ENCODE data around the gene SRD5A2.

The SRD5A2 gene, protein sequence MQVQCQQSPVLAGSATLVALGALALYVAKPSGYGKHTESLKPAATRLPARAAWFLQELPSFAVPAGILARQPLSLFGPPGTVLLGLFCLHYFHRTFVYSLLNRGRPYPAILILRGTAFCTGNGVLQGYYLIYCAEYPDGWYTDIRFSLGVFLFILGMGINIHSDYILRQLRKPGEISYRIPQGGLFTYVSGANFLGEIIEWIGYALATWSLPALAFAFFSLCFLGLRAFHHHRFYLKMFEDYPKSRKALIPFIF

DNA sequence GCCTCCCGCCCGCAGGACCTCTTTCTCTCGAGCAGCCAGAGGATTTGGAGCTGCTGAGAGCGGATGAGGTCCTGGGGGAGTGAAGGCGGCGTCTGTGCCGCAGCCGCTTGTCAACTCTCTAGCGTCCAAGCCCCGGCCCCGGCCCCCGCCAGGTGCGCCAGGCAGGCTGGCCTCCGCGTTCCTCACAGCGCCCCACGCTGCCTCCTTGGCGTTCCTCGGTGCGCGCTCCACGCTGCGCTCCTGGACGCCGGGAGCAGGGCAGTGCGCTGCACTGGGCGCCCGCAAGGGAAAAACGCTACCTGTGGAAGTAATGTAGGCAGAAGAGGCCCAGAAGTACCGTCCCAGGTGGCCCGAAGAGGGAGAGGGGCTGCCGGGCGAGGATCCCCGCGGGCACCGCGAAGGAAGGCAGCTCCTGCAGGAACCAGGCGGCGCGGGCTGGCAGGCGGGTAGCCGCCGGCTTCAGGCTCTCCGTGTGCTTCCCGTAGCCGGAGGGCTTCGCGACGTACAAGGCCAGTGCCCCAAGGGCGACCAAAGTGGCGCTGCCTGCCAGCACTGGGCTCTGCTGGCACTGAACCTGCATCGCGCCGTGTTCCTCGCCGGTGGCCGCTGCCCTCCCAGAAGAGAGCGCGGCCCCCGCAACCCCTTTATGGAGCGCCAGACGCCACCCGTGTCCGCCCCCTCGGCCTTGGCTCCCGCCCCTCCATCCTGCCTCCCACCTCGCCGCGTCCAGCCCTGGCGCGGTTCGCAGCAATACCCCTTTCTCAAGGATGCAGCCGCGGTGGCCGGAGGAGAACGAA is at the start of gene SRD5A2:
SRD5A2 (minus strand) TSS at position 618 of the 797 bp plus-strand sequence; CDS start at position 580, 38 bp downstream.
- Histone ChIP-seq H3K36me3 (ENCODE audit: control insufficient read depth in 2 of 2, insufficient read depth in 1 of 2, low read length in 2 of 2) (no peaks in the 10 kb centered on the region), H3K4me1 (ENCODE audit: control insufficient read depth, insufficient read depth, low read length) (no peaks in the 10 kb centered on the region), H3K27ac (ENCODE audit: extremely low read depth, low read depth, low read length) (no peak within 1 kb of the TSS), H3K9me3 (ENCODE audit: control insufficient read depth, insufficient read depth, low read depth, low read length) (no peaks in the 10 kb centered on the region), H3K4me3 (ENCODE audit: low read depth, low read length) (peak within 1 kb of the TSS; percentile 26)
- TF ChIP-seq PRDM1 (tag by site-specific recombination; IDR thresholded peaks at IDR 0.05) (no peak), ZFHX2 (tag by site-specific recombination; conservative IDR thresholded peaks at IDR 0.05) (peak; percentile 45; the same call in 1 of the 2 replicates), SCRT2 (tag by site-specific recombination; IDR thresholded peaks at IDR 0.05) (peak; percentile 24; the same call in 1 of the 2 replicates)
- TF ChIP-seq, protein P1, sequence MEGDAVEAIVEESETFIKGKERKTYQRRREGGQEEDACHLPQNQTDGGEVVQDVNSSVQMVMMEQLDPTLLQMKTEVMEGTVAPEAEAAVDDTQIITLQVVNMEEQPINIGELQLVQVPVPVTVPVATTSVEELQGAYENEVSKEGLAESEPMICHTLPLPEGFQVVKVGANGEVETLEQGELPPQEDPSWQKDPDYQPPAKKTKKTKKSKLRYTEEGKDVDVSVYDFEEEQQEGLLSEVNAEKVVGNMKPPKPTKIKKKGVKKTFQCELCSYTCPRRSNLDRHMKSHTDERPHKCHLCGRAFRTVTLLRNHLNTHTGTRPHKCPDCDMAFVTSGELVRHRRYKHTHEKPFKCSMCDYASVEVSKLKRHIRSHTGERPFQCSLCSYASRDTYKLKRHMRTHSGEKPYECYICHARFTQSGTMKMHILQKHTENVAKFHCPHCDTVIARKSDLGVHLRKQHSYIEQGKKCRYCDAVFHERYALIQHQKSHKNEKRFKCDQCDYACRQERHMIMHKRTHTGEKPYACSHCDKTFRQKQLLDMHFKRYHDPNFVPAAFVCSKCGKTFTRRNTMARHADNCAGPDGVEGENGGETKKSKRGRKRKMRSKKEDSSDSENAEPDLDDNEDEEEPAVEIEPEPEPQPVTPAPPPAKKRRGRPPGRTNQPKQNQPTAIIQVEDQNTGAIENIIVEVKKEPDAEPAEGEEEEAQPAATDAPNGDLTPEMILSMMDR (tag by site-specific recombination; IDR thresholded peaks at IDR 0.05), result peak; percentile 32; the same call in 1 of the 2 replicates
- TF ChIP-seq, protein P2, sequence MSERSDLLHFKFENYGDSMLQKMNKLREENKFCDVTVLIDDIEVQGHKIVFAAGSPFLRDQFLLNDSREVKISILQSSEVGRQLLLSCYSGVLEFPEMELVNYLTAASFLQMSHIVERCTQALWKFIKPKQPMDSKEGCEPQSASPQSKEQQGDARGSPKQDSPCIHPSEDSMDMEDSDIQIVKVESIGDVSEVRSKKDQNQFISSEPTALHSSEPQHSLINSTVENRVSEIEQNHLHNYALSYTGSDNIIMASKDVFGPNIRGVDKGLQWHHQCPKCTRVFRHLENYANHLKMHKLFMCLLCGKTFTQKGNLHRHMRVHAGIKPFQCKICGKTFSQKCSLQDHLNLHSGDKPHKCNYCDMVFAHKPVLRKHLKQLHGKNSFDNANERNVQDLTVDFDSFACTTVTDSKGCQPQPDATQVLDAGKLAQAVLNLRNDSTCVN (tag by site-specific recombination; optimal IDR thresholded peaks at IDR 0.05), result peak; percentile 25
- TF ChIP-seq, protein P3, sequence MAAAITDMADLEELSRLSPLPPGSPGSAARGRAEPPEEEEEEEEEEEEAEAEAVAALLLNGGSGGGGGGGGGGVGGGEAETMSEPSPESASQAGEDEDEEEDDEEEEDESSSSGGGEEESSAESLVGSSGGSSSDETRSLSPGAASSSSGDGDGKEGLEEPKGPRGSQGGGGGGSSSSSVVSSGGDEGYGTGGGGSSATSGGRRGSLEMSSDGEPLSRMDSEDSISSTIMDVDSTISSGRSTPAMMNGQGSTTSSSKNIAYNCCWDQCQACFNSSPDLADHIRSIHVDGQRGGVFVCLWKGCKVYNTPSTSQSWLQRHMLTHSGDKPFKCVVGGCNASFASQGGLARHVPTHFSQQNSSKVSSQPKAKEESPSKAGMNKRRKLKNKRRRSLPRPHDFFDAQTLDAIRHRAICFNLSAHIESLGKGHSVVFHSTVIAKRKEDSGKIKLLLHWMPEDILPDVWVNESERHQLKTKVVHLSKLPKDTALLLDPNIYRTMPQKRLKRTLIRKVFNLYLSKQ (tag by site-specific recombination; IDR thresholded peaks at IDR 0.05; ENCODE audit: borderline replicate concordance), result no peak
- ChIA-PET CTCF (interaction anchor here (0.6 kb wide), 1 partner anchor 21 kb away, joined by 3 read pairs; no protein-coding TSS in a partner anchor), POLR2A (no interaction called here)

DNA sequence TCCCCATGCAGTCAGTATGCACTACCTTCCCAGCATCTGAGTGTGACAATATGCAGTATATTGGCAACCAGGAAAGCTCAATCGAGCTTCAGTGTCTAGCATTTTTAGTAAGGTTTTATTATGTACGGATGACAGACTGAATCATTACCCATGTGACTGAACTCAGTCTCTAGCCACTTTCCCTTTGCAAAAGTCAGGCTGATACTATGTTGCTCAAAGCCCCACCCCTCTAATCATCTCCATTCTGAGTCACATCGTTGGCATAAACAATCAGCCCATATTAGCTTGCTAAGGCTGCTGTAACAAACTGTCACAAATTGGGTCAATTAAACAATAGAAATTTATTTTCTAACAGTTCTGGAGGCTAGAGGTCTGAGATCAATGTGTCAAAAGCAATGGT is 25.8 kb upstream of the SRD5A2 start:
- H3K9me3 ChIP-seq (ENCODE audit: control insufficient read depth, insufficient read depth, low read depth, low read length), result no peaks in the 10 kb centered on the region
- POLR2A ChIA-PET, result no interaction called here
- H3K27ac ChIP-seq (ENCODE audit: extremely low read depth, low read depth, low read length), result no peak overlapping the region
- no peak overlapping the region for H3K4me3 ChIP-seq (ENCODE audit: low read depth, low read length)
- no peak for TF ChIP-seq ZXDB (tag by site-specific recombination; IDR thresholded peaks at IDR 0.05)
- no peak for TF ChIP-seq ZNF621 (tag by site-specific recombination; IDR thresholded peaks at IDR 0.05)
- no peak for TF ChIP-seq ZBTB17 (tag by site-specific recombination; IDR thresholded peaks at IDR 0.05)
- TF ChIP-seq HOXA7 (CRISPR knock-in tag; IDR thresholded peaks at IDR 0.05; ENCODE audit: borderline replicate concordance), result no peak
- TF ChIP-seq, protein P4, sequence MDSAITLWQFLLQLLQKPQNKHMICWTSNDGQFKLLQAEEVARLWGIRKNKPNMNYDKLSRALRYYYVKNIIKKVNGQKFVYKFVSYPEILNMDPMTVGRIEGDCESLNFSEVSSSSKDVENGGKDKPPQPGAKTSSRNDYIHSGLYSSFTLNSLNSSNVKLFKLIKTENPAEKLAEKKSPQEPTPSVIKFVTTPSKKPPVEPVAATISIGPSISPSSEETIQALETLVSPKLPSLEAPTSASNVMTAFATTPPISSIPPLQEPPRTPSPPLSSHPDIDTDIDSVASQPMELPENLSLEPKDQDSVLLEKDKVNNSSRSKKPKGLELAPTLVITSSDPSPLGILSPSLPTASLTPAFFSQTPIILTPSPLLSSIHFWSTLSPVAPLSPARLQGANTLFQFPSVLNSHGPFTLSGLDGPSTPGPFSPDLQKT (IDR thresholded peaks at IDR 0.05; ENCODE audit: borderline replicate concordance, low read depth, low read length), result no peak
- TF ChIP-seq, protein P5, sequence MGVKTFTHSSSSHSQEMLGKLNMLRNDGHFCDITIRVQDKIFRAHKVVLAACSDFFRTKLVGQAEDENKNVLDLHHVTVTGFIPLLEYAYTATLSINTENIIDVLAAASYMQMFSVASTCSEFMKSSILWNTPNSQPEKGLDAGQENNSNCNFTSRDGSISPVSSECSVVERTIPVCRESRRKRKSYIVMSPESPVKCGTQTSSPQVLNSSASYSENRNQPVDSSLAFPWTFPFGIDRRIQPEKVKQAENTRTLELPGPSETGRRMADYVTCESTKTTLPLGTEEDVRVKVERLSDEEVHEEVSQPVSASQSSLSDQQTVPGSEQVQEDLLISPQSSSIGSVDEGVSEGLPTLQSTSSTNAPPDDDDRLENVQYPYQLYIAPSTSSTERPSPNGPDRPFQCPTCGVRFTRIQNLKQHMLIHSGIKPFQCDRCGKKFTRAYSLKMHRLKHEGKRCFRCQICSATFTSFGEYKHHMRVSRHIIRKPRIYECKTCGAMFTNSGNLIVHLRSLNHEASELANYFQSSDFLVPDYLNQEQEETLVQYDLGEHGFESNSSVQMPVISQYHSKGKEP (tag by site-specific recombination; IDR thresholded peaks at IDR 0.05), result no peak
- no peak for TF ChIP-seq ZNF112 (tag by site-specific recombination; IDR thresholded peaks at IDR 0.05)
- TF ChIP-seq ZNF629 (tag by site-specific recombination; IDR thresholded peaks at IDR 0.05), result no peak
- TF ChIP-seq, protein P2 (tag by site-specific recombination; optimal IDR thresholded peaks at IDR 0.05), result no peak
- TF ChIP-seq ZNF549 (tag by site-specific recombination; IDR thresholded peaks at IDR 0.05), result no peak
- no peak for TF ChIP-seq OVOL3 (tag by site-specific recombination; IDR thresholded peaks at IDR 0.05)
- no peak for TF ChIP-seq ZNF311 (tag by site-specific recombination; IDR thresholded peaks at IDR 0.05; ENCODE audit: borderline replicate concordance)
- no peak for TF ChIP-seq HOXC10 (CRISPR knock-in tag; IDR thresholded peaks at IDR 0.05)
- no peak for TF ChIP-seq KLF9 (tag by site-specific recombination; IDR thresholded peaks at IDR 0.05; ENCODE audit: low read depth)
- no peak for TF ChIP-seq WT1 (tag by site-specific recombination; IDR thresholded peaks at IDR 0.05)
- TF ChIP-seq ZNF530 (tag by site-specific recombination; IDR thresholded peaks at IDR 0.05; ENCODE audit: low read depth), result no peak
- TF ChIP-seq ZNF548 (tag by site-specific recombination; IDR thresholded peaks at IDR 0.05), result no peak
- no peak for TF ChIP-seq ZNF624 (tag by site-specific recombination; IDR thresholded peaks at IDR 0.05)
- CTCF ChIA-PET, result no interaction called here
- no peaks in the 10 kb centered on the region for H3K36me3 ChIP-seq (ENCODE audit: control insufficient read depth in 2 of 2, insufficient read depth in 1 of 2, low read length in 2 of 2)
- H3K4me1 ChIP-seq (ENCODE audit: control insufficient read depth, insufficient read depth, low read length), result no peaks in the 10 kb centered on the region

All from HEK293 (cell line).